Coronary artery (tissue), 2 donors: ENCODE results near the gene PAX6.

Experiments
- DNase-seq: peaks from one replicate; pipeline ENCODE4 v3.0.0-alpha.2; 2017; ENCODE audit warnings: low spot score
- H3K27ac ChIP-seq, 2 donors: fragments of 200-600 bp; sonication (generic); one replicate each; pipeline ENCODE4 v1.5.1; 2016 to 2019
- H3K4me3 ChIP-seq: fragments of 200-600 bp; sonication (generic); 2 replicates; pipeline ENCODE4 v1.5.1; 2016; ENCODE audit warnings: mild to moderate bottlenecking, moderate library complexity
- CTCF ChIP-seq: fragments of 200-600 bp; sonication (generic); IDR thresholded peaks from one replicate; pipeline ENCODE4 v1.5.1; 2019; ENCODE audit warnings: antibody characterized with exemption

PAX6 gene

GRCh38 chr11:31808721-31809540, 2.2 kb downstream of the PAX6 start:
- Histone ChIP-seq H3K4me3 (no peak overlapping the region), H3K27ac (no peak overlapping the region)
- no peak for DNase-seq
- TF ChIP-seq CTCF, result no peak

- DNase-seq, result no peak
- TF ChIP-seq CTCF, result no peak
- Histone ChIP-seq H3K4me3 (no peak overlapping the region), H3K27ac (no peak overlapping the region)
Measured at GRCh38 chr11:31807799-31808667, 3.1 kb downstream of the PAX6 start.

- TF ChIP-seq CTCF, result no peak
Measured at GRCh38 chr11:31806928-31807798, 4.0 kb downstream of the PAX6 start.

GRCh38 chr11:31806186-31806927, 4.8 kb downstream of the PAX6 start:
- no peak for DNase-seq
- Histone ChIP-seq H3K27ac (no peak overlapping the region), H3K4me3 (no peak overlapping the region)
- no peak for TF ChIP-seq CTCF

More at GRCh38 chr11:31806928-31807798, 4.0 kb downstream of the PAX6 start:
- H3K4me3 ChIP-seq, result no peak overlapping the region
- H3K27ac ChIP-seq, result no peak overlapping the region
- no peak for DNase-seq

DNA sequence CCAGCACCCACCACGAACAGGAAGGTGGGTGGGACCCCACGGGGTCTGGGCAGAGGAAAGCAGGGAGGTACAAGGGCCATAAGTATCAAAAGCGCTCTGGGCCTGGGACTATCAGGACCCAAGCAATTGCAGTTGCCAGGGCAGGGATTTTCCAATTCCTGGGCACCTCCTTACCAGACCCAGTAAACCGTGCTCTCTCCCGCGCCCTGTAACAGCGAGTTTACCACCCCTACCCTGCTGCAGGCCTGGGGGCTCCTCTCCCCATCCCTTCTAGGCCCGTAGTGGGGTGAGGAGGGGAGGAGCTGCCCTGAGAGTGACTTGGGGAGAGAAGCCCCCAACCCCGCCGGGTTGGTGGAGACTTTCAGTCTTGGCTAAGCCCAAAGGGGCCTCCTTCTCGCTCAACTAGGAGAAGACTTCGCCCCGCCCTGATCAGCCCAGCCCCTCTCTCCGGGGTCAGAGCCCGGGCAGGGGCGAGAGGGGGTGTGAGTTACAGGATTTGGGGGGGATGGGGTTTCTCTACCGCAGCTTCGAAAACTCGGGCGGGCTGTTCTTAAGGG, 5.4 kb downstream of the PAX6 start:
- DNase-seq, result no peak
- no peak overlapping the region for H3K27ac ChIP-seq
- no peak overlapping the region for H3K4me3 ChIP-seq
- no peak for TF ChIP-seq CTCF
